ENCODE measurements around the gene SPP2. TPM values are rescaled to one million over a fixed set of nuclear protein-coding genes. Genes with fewer than 3 reads are reported as not detected.

The SPP2 gene
- total RNA-seq, 1 experiment from 2014 or later = not detected

- CTCF ChIA-PET = no interaction called here
- ATAC-seq (no peak), DNase-seq (ENCODE audit: low spot score) (no peak)
- TF ChIP-seq ZNF138 (CRISPR knock-in tag; conservative IDR thresholded peaks at IDR 0.05) (no peak), FOXK1 (CRISPR knock-in tag; IDR thresholded peaks at IDR 0.05) (no peak), E2F4 (CRISPR knock-in tag; IDR thresholded peaks at IDR 0.05; ENCODE audit: borderline replicate concordance, low read depth) (no peak), CREB1 (CRISPR knock-in tag; IDR thresholded peaks at IDR 0.05) (no peak), CDX4 (CRISPR knock-in tag; IDR thresholded peaks at IDR 0.05; ENCODE audit: borderline replicate concordance) (no peak), PRDM15 (CRISPR knock-in tag; IDR thresholded peaks at IDR 0.05) (no peak), ZBTB43 (CRISPR knock-in tag; IDR thresholded peaks at IDR 0.05) (no peak), TEAD4 (CRISPR knock-in tag; IDR thresholded peaks at IDR 0.05) (no peak), IRF1 (CRISPR knock-in tag; IDR thresholded peaks at IDR 0.05) (no peak), HMGA2 (CRISPR knock-in tag; IDR thresholded peaks at IDR 0.05) (no peak), USF1 (CRISPR knock-in tag; IDR thresholded peaks at IDR 0.05) (no peak), JUN (CRISPR knock-in tag; IDR thresholded peaks at IDR 0.05) (no peak), RELA (CRISPR knock-in tag; IDR thresholded peaks at IDR 0.05; ENCODE audit: borderline replicate concordance) (no peak), E2F1 (CRISPR knock-in tag; IDR thresholded peaks at IDR 0.05) (no peak), ZNF317 (CRISPR knock-in tag; IDR thresholded peaks at IDR 0.05; ENCODE audit: borderline replicate concordance, low read depth) (no peak), ZNF512 (CRISPR knock-in tag; IDR thresholded peaks at IDR 0.05; ENCODE audit: borderline replicate concordance) (no peak), GTF2I (CRISPR knock-in tag; conservative IDR thresholded peaks at IDR 0.05) (no peak), OVOL2 (CRISPR knock-in tag; IDR thresholded peaks at IDR 0.05; ENCODE audit: borderline replicate concordance) (no peak)
- Mint-ChIP-seq H3K9me3 (no peaks in the 10 kb centered on the region), H3K4me3 (no peak overlapping the region), H3K27me3 (ENCODE audit: low read depth) (no peaks in the 10 kb centered on the region; the same call in 1 of the 2 replicates), H3K36me3 (no peaks in the 10 kb centered on the region), H3K4me1 (peaks cover 13% of the 10 kb centered on the region), H3K27ac (no peak overlapping the region)
- POLR2A ChIA-PET = interaction anchor here (0.5 kb wide), 1 partner anchor 275 kb away, joined by 3 read pairs; no protein-coding TSS in a partner anchor
Measured at GRCh38 chr2:234002281-234002680, 48.2 kb upstream of the SPP2 start.

Measured in WTC11 (cell line).